Small intestine (tissue), 7 donors: ENCODE data around the gene TEX29. TPM values are rescaled to one million over a fixed set of nuclear protein-coding genes. Genes with fewer than 3 reads are reported as not detected.

Source experiments
- DNase-seq, 2 donors: peaks; one replicate each; pipeline versions ENCODE4 v3.0.0 to v3.0.0-alpha.2; 2013
- FAIRE-seq: peaks from 2 replicates; lab custom pipeline; 2012; peaks lifted over from hg19 to GRCh38; lab: Jason Lieb, UNC
- H3K27ac ChIP-seq, 3 donors: one replicate each; pipeline ENCODE4 v1.5.1; 2013; ENCODE audit warnings: low read length in 2 of 3, mild to moderate bottlenecking in 2 of 3, control low read depth in 1 of 3, inconsistent platforms in 1 of 3, low read depth in 1 of 3, moderate library complexity in 1 of 3
- H3K27me3 ChIP-seq, 3 donors: one replicate each; pipeline ENCODE4 v1.6.1; 2013; ENCODE audit warnings: low read length in 3 of 3, inconsistent platforms in 1 of 3; ENCODE audit not compliant: control insufficient read depth in 3 of 3, insufficient read depth in 3 of 3
- H3K36me3 ChIP-seq, 3 donors: one replicate each; pipeline ENCODE4 v1.6.1; 2013; ENCODE audit warnings: low read length in 3 of 3, inconsistent platforms in 1 of 3, low read depth in 1 of 3, mild to moderate bottlenecking in 1 of 3, moderate library complexity in 1 of 3; ENCODE audit not compliant: control insufficient read depth in 3 of 3, insufficient read depth in 2 of 3
- H3K4me1 ChIP-seq, 3 donors: one replicate each; pipeline ENCODE4 v1.6.1; 2013; ENCODE audit warnings: low read length in 2 of 3, inconsistent platforms in 1 of 3, low read depth in 1 of 3, mild to moderate bottlenecking in 1 of 3, moderate library complexity in 1 of 3; ENCODE audit not compliant: control insufficient read depth in 3 of 3, insufficient read depth in 2 of 3
- H3K4me3 ChIP-seq, 3 donors: one replicate each; pipeline ENCODE4 v1.5.1; 2013; ENCODE audit warnings: low read length in 3 of 3, control low read depth in 1 of 3, inconsistent platforms in 1 of 3, low read depth in 1 of 3, mild to moderate bottlenecking in 1 of 3, moderate library complexity in 1 of 3
- H3K9me3 ChIP-seq, 2 donors: one replicate each; pipeline ENCODE4 v1.6.1; 2013; ENCODE audit warnings: low read depth in 1 of 2, low read length in 1 of 2; ENCODE audit not compliant: control insufficient read depth in 2 of 2, insufficient read depth in 1 of 2
- WGBS, 3 donors: extraction: QIAGEN DNeasy Blood & Tissue Kit; methylation state at CpG; one replicate each; pipeline ENCODE4 v1.1.7; 2013; 5-methylcytosine and 5-hydroxymethylcytosine counted together
- polyA plus RNA-seq, 4 donors: library from polyadenylated mRNA; stranded (reverse) in 3 of 4; unstranded in 1 of 4; fragments of 200-250 nt in 3 of 4; fragments of 120-200 nt in 1 of 4; gene quantifications; one replicate each; pipeline versions ENCODE4 v1.2.1 to v1.2.3, GENCODE V29; 2013
- donor health status: healthy with polysubstance abuse.
- donor health status: control.
- donor health status: control.
- donor health status: Bipolar disorder and iron deficiency.
- donor health status: healthy.

TEX29 gene
- polyA plus RNA-seq, 4 donors = 0.15 to 5.8 (median 1.7) TPM

DNA sequence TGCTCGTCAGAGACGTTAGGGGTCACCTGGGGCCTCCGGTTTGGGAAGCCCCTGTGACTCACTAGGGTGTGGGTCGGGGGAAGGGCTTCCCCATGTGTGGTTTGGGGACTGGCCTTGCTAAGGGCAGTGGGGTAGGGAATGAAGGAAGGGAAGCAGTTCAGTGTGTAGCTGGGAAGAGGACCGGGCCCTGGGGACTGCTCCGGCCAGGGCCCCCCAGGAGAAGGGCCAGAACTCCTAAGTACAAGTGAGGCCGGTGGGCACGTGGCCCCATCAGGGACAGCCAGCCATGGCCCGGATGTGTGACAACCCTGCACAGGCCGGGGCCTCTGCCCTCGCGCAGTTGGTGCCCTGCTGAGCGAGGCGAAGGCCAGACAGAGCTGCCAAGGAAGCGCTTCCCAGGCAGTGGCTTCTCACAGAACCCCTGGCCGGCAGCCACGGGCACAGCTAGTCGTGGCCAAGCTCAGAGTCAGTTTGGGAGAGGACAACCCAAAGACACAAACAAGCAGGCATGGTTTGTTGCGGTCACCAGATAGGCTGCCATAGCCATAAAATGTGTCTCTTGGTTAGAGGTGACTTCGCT is 25.7 kb downstream of the TEX29 start:
- no peaks in the 10 kb centered on the region for H3K36me3 ChIP-seq
- DNase-seq = no peak
- no peaks in the 10 kb centered on the region for H3K4me1 ChIP-seq
- no peaks in the 10 kb centered on the region for H3K9me3 ChIP-seq
- FAIRE-seq = no peak
- H3K4me3 ChIP-seq = no peak overlapping the region
- H3K27ac ChIP-seq = no peak overlapping the region
- WGBS, 3 donors = 88 to 92% (median 88%) methylated on average over 20 of the region's 20 CpGs
- H3K27me3 ChIP-seq = no peaks in the 10 kb centered on the region

DNA sequence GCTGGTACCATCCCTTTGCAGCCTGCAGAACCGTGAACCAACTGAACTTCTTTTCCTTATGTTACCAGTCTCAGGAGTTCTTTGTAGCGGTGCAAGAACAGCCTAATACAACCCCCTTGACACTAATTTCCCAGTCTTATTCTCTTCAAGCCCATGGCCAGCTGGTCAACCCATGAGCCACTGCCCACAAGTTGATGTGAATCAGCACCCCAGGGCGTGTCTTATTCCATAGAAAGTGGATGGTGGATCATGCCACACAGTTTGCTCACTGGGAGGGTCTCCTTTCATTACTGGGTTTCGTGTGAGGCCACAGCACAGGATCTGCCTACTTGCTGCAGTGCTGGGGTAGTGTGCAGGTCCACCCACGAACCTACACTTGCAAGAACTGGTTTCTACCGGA is 27.0 kb downstream of the TEX29 start:
- DNase-seq = no peak
- no peak overlapping the region for H3K4me3 ChIP-seq
- 71 to 78% (median 74%) methylated on average over 6 of the region's 6 CpGs for WGBS, 3 donors
- H3K36me3 ChIP-seq = no peaks in the 10 kb centered on the region
- no peak overlapping the region for H3K27ac ChIP-seq
- H3K27me3 ChIP-seq = no peaks in the 10 kb centered on the region
- H3K9me3 ChIP-seq = no peaks in the 10 kb centered on the region
- no peak for FAIRE-seq
- H3K4me1 ChIP-seq = no peaks in the 10 kb centered on the region

- H3K4me3 ChIP-seq = no peak overlapping the region
- no peaks in the 10 kb centered on the region for H3K4me1 ChIP-seq
- no peak overlapping the region for H3K27ac ChIP-seq
- no peaks in the 10 kb centered on the region for H3K9me3 ChIP-seq
- no peaks in the 10 kb centered on the region for H3K36me3 ChIP-seq
- DNase-seq (no peak), FAIRE-seq (no peak)
- 81 to 96% (median 87%) methylated on average over 2 of the region's 2 CpGs for WGBS, 3 donors
- peaks cover 0 to 5% (median 0%) of the 10 kb centered on the region in 3 donors for H3K27me3 ChIP-seq
These were observed 33.1 kb downstream of the TEX29 start for GRCh38 chr13:111353508-111353907.

DNA sequence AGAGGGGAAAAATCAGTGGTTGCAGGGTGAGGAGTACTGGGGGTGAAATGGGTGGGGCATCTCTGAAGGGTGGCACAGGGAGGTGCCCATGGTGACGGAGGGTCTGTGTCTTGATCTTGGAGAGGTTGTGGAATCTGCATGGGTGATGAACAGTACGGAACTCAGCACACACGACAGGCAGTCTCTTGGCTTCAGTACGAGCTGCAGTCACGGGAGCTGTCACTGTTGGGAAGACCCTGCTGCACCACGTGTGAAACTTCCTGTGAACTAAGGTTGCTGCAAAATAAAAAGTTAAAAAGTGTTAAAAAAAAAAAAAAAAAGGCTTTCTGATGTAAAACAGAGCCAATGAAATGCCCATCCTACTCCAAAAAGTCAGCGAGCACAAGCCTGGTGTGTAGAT is 34.3 kb downstream of the TEX29 start:
- DNase-seq (no peak), FAIRE-seq (no peak)
- H3K4me3 ChIP-seq = no peak overlapping the region
- peaks cover 0 to 5% (median 0%) of the 10 kb centered on the region in 3 donors for H3K27me3 ChIP-seq
- no peaks in the 10 kb centered on the region for H3K9me3 ChIP-seq
- H3K27ac ChIP-seq = no peak overlapping the region
- WGBS, 3 donors = 50 to 75% (median 57%) methylated on average over 7 of the region's 7 CpGs
- no peaks in the 10 kb centered on the region for H3K36me3 ChIP-seq
- no peaks in the 10 kb centered on the region for H3K4me1 ChIP-seq

- Histone ChIP-seq H3K36me3 (no peaks in the 10 kb centered on the region), H3K9me3 (no peaks in the 10 kb centered on the region), H3K4me1 (no peaks in the 10 kb centered on the region), H3K27ac (no peak overlapping the region), H3K4me3 (no peak overlapping the region), H3K27me3 (peaks cover 0 to 5% (median 0%) of the 10 kb centered on the region in 3 donors)
- 82 to 83% (median 83%) methylated on average over 4 of the region's 4 CpGs for WGBS, 3 donors
- FAIRE-seq (no peak), DNase-seq (no peak)
These were observed 36.4 kb downstream of the TEX29 start for GRCh38 chr13:111356795-111357194.

- DNase-seq (no peak), FAIRE-seq (no peak)
- no peak overlapping the region for H3K4me3 ChIP-seq
- no peak overlapping the region for H3K27ac ChIP-seq
- H3K4me1 ChIP-seq = no peaks in the 10 kb centered on the region
- 44 to 57% (median 48%) methylated on average over 11 of the region's 11 CpGs for WGBS, 3 donors
- H3K9me3 ChIP-seq = no peaks in the 10 kb centered on the region
- peaks cover 0 to 5% (median 0%) of the 10 kb centered on the region in 3 donors for H3K27me3 ChIP-seq
- no peaks in the 10 kb centered on the region for H3K36me3 ChIP-seq
These were observed 38.9 kb downstream of the TEX29 start for GRCh38 chr13:111359237-111359915.

GRCh38 chr13:111359930-111360329 is 39.5 kb downstream of the TEX29 start:
- FAIRE-seq (no peak), DNase-seq (no peak)
- H3K9me3 ChIP-seq = no peaks in the 10 kb centered on the region
- H3K4me3 ChIP-seq = no peak overlapping the region
- peaks cover 0 to 5% (median 0%) of the 10 kb centered on the region in 3 donors for H3K27me3 ChIP-seq
- no peaks in the 10 kb centered on the region for H3K36me3 ChIP-seq
- 68 to 78% (median 71%) methylated on average over 7 of the region's 7 CpGs for WGBS, 3 donors
- no peaks in the 10 kb centered on the region for H3K4me1 ChIP-seq
- no peak overlapping the region for H3K27ac ChIP-seq

DNA sequence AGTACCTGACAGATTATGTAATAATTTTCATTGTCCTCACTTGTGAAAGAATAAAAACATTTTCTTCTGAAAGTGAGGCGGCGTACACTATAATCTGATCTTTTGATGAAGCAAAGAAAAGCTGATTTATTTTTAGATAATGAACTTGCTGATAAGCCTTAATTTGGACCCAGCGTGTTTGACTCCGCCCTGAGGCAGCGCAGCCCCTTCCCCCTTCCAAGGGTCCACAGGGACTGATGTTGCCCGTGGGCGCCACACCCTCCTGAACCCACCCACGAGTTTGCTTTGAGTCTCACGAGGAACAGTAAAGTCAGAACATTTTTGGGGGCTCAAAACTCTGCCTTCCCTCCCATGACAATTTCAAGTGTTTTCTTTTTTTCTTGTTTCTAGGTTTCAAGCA is 40.0 kb downstream of the TEX29 start:
- Histone ChIP-seq H3K27me3 (peaks cover 0 to 6% (median 0%) of the 10 kb centered on the region in 3 donors), H3K36me3 (no peaks in the 10 kb centered on the region), H3K9me3 (no peaks in the 10 kb centered on the region), H3K27ac (no peak overlapping the region), H3K4me1 (no peaks in the 10 kb centered on the region), H3K4me3 (no peak overlapping the region)
- 71 to 78% (median 71%) methylated on average over 9 of the region's 9 CpGs for WGBS, 3 donors
- FAIRE-seq (no peak), DNase-seq (no peak)
